GM18858 (cell line): ENCODE results near the gene SOD3.
A peak's percentile ranks its signal among the peaks of the same experiment; 100 is the strongest.

Experiments
- ATAC-seq: cut with Tn5 transposase; IDR thresholded peaks from one replicate; pipeline ENCODE4 v1.9.1; 2021; ENCODE audit not compliant: unreplicated experiment

The SOD3 gene

GRCh38 chr4:24794916-24795665, at the start of gene SOD3:
Gene SOD3 (plus strand): TSS chr4:24795573. CDS start chr4:24799522, 3,949 bp downstream.
- no peak for ATAC-seq

- no peak for ATAC-seq
These were observed 48.0 kb upstream of the SOD3 start for GRCh38 chr4:24747234-24747975.

GRCh38 chr4:24748023-24748422, 47.4 kb upstream of the SOD3 start:
- ATAC-seq = no peak

GRCh38 chr4:24748758-24749350, 46.5 kb upstream of the SOD3 start:
- no peak for ATAC-seq

GRCh38 chr4:24750106-24750505, 45.3 kb upstream of the SOD3 start:
- ATAC-seq = no peak

GRCh38 chr4:24751926-24752539, 43.3 kb upstream of the SOD3 start:
- no peak for ATAC-seq

GRCh38 chr4:24753519-24753918, 41.9 kb upstream of the SOD3 start:
- ATAC-seq = peak; percentile 70

- no peak for ATAC-seq
These were observed 40.8 kb upstream of the SOD3 start for GRCh38 chr4:24754571-24754970.

- ATAC-seq = no peak
These were observed 31.6 kb upstream of the SOD3 start for GRCh38 chr4:24763631-24764297.

- no peak for ATAC-seq
These were observed 31.0 kb upstream of the SOD3 start for GRCh38 chr4:24764345-24764744.

- ATAC-seq = no peak
These were observed 29.9 kb upstream of the SOD3 start for GRCh38 chr4:24765376-24765988.

GRCh38 chr4:24768006-24768405, 27.4 kb upstream of the SOD3 start:
- no peak for ATAC-seq

- ATAC-seq = peak; percentile 75
These were observed 26.8 kb upstream of the SOD3 start for GRCh38 chr4:24768604-24769003.

GRCh38 chr4:24769571-24769970, 25.8 kb upstream of the SOD3 start:
- no peak for ATAC-seq

GRCh38 chr4:24770032-24770584, 25.3 kb upstream of the SOD3 start:
- ATAC-seq = peak; percentile 75

GRCh38 chr4:24770667-24771066, 24.7 kb upstream of the SOD3 start:
- ATAC-seq = no peak

GRCh38 chr4:24771241-24771640, 24.1 kb upstream of the SOD3 start:
- ATAC-seq = no peak

- no peak for ATAC-seq
These were observed 23.2 kb upstream of the SOD3 start for GRCh38 chr4:24772061-24772705.

GRCh38 chr4:24772952-24773351, 22.4 kb upstream of the SOD3 start:
- ATAC-seq = no peak

- no peak for ATAC-seq
These were observed 20.9 kb upstream of the SOD3 start for GRCh38 chr4:24774452-24774851.
